Endothelial cell of umbilical vein (primary cell): ENCODE data around the gene ENTPD1. TPM values are rescaled to one million over a fixed set of nuclear protein-coding genes. Genes with fewer than 3 reads are reported as not detected.

Source experiments
- BruUV-seq: library from RNA; stranded (reverse); fragments of 400-500 nt; replicated peaks from 2 replicates; lab custom pipeline; 2021; lab: Mats Ljungman, UMichigan
- CTCF ChIA-PET: fragments of 300-600, 350-600 bp; sonication (Branson Sonifier 250); formaldehyde crosslinking; loops from one replicate; lab custom pipeline; 2021; ENCODE audit warnings: antibody characterized with exemption, inconsistent platforms; lab: Charles Lee
- POLR2A ChIA-PET: fragments of 300-600, 350-600 bp; sonication (Branson Sonifier 250); formaldehyde crosslinking; loops from one replicate; lab custom pipeline; 2021; ENCODE audit warnings: antibody characterized with exemption, inconsistent platforms; lab: Charles Lee
- DNase-seq: peaks from one replicate; pipeline ENCODE4 v3.0.0-alpha.2; 2011; ENCODE audit warnings: low read depth, low spot score
- FAIRE-seq: peaks from 2 replicates; lab custom pipeline; 2011; peaks lifted over from hg19 to GRCh38; lab: Jason Lieb, UNC
- H2AFZ ChIP-seq: 2 replicates; pipeline ENCODE4 v1.6.0; 2012; ENCODE audit warnings: low read depth, low read length, control low read depth, inconsistent platforms
- H3K27ac ChIP-seq: 2 replicates; pipeline ENCODE4 v1.5.1; 2011; ENCODE audit warnings: low read depth, mild to moderate bottlenecking, control low read depth, low read length, moderate library complexity; ENCODE audit not compliant: insufficient read depth
- H3K27me3 ChIP-seq, 2 experiments: 2 replicates each; pipeline versions ENCODE4 v1.6.0 to v1.6.1; 2011; ENCODE audit warnings: low read length in 2 of 2, mixed read lengths in 1 of 2; ENCODE audit not compliant: control insufficient read depth in 2 of 2, insufficient read depth in 2 of 2
- H3K36me3 ChIP-seq, 2 experiments: 2 replicates in 1 of 2; 3 replicates in 1 of 2; pipeline ENCODE4 v1.5.1; 2011; ENCODE audit warnings: low read length in 2 of 2, mild to moderate bottlenecking in 1 of 2, moderate library complexity in 1 of 2; ENCODE audit not compliant: control insufficient read depth in 2 of 2, insufficient read depth in 2 of 2; ENCODE audit errors: extremely low read depth in 1 of 2
- H3K4me1 ChIP-seq: 3 replicates; pipeline ENCODE4 v1.5.1; 2011; ENCODE audit warnings: mild to moderate bottlenecking, low read length; ENCODE audit not compliant: control insufficient read depth, insufficient read depth; ENCODE audit errors: extremely low read depth
- H3K4me2 ChIP-seq: 2 replicates; pipeline ENCODE4 v1.6.1; 2011; ENCODE audit warnings: low read length, control low read depth, mixed read lengths; ENCODE audit not compliant: insufficient read depth
- H3K4me3 ChIP-seq, 3 experiments: fragments of 200-600 bp in 1 of 3; sonication (generic), shearing (Covaris generic) in 1 of 3; replicated peaks in 1 of 3; 2 replicates each; pipeline ENCODE4 v1.5.1; 2011 to 2016; ENCODE audit warnings: control low read depth in 3 of 3, low read length in 3 of 3, mild to moderate bottlenecking in 2 of 3, inconsistent platforms in 1 of 3, low read depth in 1 of 3, moderate library complexity in 1 of 3; ENCODE audit not compliant: insufficient read depth in 1 of 3
- H3K79me2 ChIP-seq: 2 replicates; pipeline ENCODE4 v1.6.0; 2012; ENCODE audit warnings: low read length, inconsistent platforms; ENCODE audit not compliant: control insufficient read depth, insufficient read depth
- H3K9ac ChIP-seq: replicated peaks from 2 replicates; pipeline ENCODE3; 2011; ENCODE audit warnings: low read length, control low read depth; ENCODE audit not compliant: insufficient read depth; ENCODE audit errors: extremely low read depth
- H3K9me1 ChIP-seq: replicated peaks from 3 replicates; pipeline ENCODE4 v1.6.0; 2011; ENCODE audit warnings: mild to moderate bottlenecking, low read length; ENCODE audit not compliant: control insufficient read depth, insufficient read depth; ENCODE audit errors: extremely low read depth
- H3K9me3 ChIP-seq: replicated peaks from 2 replicates; pipeline ENCODE4 v1.5.1; 2012; ENCODE audit warnings: low read length, inconsistent platforms; ENCODE audit not compliant: control insufficient read depth, insufficient read depth
- H4K20me1 ChIP-seq: replicated peaks from 2 replicates; pipeline ENCODE3; 2011; ENCODE audit warnings: mild to moderate bottlenecking, low read length; ENCODE audit not compliant: control insufficient read depth, insufficient read depth; ENCODE audit errors: extremely low read depth
- EZH2 ChIP-seq: IDR thresholded peaks from 2 replicates; pipeline ENCODE4 v1.6.1; 2012; ENCODE audit warnings: borderline replicate concordance, low read depth, mild to moderate bottlenecking, moderate library complexity, low read length, inconsistent platforms; ENCODE audit not compliant: severe bottlenecking
- FOS ChIP-seq: IDR thresholded peaks from 2 replicates; pipeline ENCODE4 v1.6.1; 2011; ENCODE audit warnings: mild to moderate bottlenecking, low read length, moderate library complexity, borderline replicate concordance; ENCODE audit not compliant: insufficient read depth
- GATA2 ChIP-seq: IDR thresholded peaks from 2 replicates; pipeline ENCODE4 v1.7.0; 2011; ENCODE audit warnings: low read depth, mild to moderate bottlenecking, moderate library complexity, mixed read lengths, low read length; ENCODE audit not compliant: insufficient read length, insufficient read depth
- JUN ChIP-seq: IDR thresholded peaks from 2 replicates; pipeline ENCODE4 v1.6.1; 2011; ENCODE audit warnings: borderline replicate concordance, low read depth; ENCODE audit not compliant: insufficient read length, insufficient read depth
- MAX ChIP-seq: IDR thresholded peaks from 2 replicates; pipeline ENCODE4 v1.6.1; 2011; ENCODE audit not compliant: insufficient read depth, insufficient read length
- MYC ChIP-seq: IDR thresholded peaks from one replicate; pipeline ENCODE4 v1.6.1; 2011; ENCODE audit warnings: mild to moderate bottlenecking, low read depth, low read length
- POLR2A ChIP-seq: IDR thresholded peaks from 2 replicates; pipeline ENCODE4 v1.6.1; 2012; ENCODE audit warnings: low read depth, mild to moderate bottlenecking, control low read depth, low read length
- POLR2AphosphoS5 ChIP-seq: IDR thresholded peaks from 2 replicates; pipeline ENCODE4 v1.6.1; 2012; ENCODE audit warnings: low read depth, mild to moderate bottlenecking, control low read depth, low read length, moderate library complexity; ENCODE audit not compliant: insufficient read depth
- dilution Hi-C: fragments of 300-500 bp; cut with MboI; formaldehyde crosslinking; loops from one replicate; pipeline ENCODE4 v1.15.0; 2019; ENCODE audit warnings: low sequenced_read_pairs; ENCODE audit not compliant: extremely low pct_ligation_motif_present
- intact Hi-C: fragments of 100-400 bp; cut with micrococcal nuclease; formaldehyde crosslinking; loops from one replicate; pipeline ENCODE4 v1.10.0; 2022
- polyA plus RNA-seq, 4 experiments: library from polyadenylated mRNA; depleted of rRNA in 3 of 4; stranded (reverse) in 3 of 4; unstranded in 1 of 4; fragments of >200 nt; gene quantifications; 2 replicates each; pipeline versions ENCODE4 v1.2.1 to v1.2.3, GENCODE V29; 2011 to 2012; ENCODE audit warnings: missing spikeins in 1 of 4
- total RNA-seq: library from RNA; stranded (reverse); gene quantifications from 2 replicates; pipeline ENCODE4 v1.2.3, GENCODE V29; 2021
- TF ChIP-seq, protein P1 (sequence below), 2 donors: IDR thresholded peaks; 1 replicate in 1 of 2; 2 replicates in 1 of 2; pipeline ENCODE4 v1.5.1; 2011; ENCODE audit warnings: low read length in 2 of 2, mild to moderate bottlenecking in 2 of 2, moderate library complexity in 2 of 2, control low read depth in 1 of 2, inconsistent platforms in 1 of 2, low read depth in 1 of 2; ENCODE audit not compliant: insufficient read depth in 1 of 2; ENCODE audit errors: extremely low read depth in 1 of 2

Gene ENTPD1
- total and polyA plus RNA-seq, 2 donors (not counting 3 experiments of a cell fraction or from before 2014, with no cell fraction given), result 10.2 to 23.0 TPM

- DNase-seq (no peak), FAIRE-seq (no peak)
- TF ChIP-seq MAX (no peak), JUN (no peak), POLR2A (no peak), POLR2AphosphoS5 (no peak), EZH2 (no peak), GATA2 (no peak), MYC (no peak), FOS (no peak)
- TF ChIP-seq, protein P1, sequence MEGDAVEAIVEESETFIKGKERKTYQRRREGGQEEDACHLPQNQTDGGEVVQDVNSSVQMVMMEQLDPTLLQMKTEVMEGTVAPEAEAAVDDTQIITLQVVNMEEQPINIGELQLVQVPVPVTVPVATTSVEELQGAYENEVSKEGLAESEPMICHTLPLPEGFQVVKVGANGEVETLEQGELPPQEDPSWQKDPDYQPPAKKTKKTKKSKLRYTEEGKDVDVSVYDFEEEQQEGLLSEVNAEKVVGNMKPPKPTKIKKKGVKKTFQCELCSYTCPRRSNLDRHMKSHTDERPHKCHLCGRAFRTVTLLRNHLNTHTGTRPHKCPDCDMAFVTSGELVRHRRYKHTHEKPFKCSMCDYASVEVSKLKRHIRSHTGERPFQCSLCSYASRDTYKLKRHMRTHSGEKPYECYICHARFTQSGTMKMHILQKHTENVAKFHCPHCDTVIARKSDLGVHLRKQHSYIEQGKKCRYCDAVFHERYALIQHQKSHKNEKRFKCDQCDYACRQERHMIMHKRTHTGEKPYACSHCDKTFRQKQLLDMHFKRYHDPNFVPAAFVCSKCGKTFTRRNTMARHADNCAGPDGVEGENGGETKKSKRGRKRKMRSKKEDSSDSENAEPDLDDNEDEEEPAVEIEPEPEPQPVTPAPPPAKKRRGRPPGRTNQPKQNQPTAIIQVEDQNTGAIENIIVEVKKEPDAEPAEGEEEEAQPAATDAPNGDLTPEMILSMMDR (IDR thresholded peaks at IDR 0.05; ENCODE audit: extremely low read depth in 1 of 2, insufficient read depth in 1 of 2, low read depth in 1 of 2, low read length in 2 of 2), result no peak
- POLR2A ChIA-PET, result no interaction called here
- Histone ChIP-seq H3K9me3 (no peaks in the 10 kb centered on the region), H4K20me1 (no peaks in the 10 kb centered on the region), H3K4me1 (no peaks in the 10 kb centered on the region), H3K27me3 (no peaks in the 10 kb centered on the region), H3K9me1 (no peaks in the 10 kb centered on the region), H3K4me2 (no peak overlapping the region), H2AFZ (no peak overlapping the region), H3K9ac (no peak overlapping the region), H3K79me2 (no peaks in the 10 kb centered on the region), H3K4me3 (no peak overlapping the region), H3K27ac (no peak overlapping the region), H3K36me3 (no peaks in the 10 kb centered on the region)
- CTCF ChIA-PET, result interaction anchor here (0.9 to 19.3 kb wide), 4 partner anchors 18 to 141 kb away, joined by 3 to 758 read pairs (median 6); partner anchors contain the start of gene TCTN3
- no TSS peak for BruUV-seq
- intact Hi-C loops (no loop called here), dilution Hi-C loops (no loop called here)
Observed at GRCh38 chr10:95835911-95836310, 79.9 kb downstream of the ENTPD1 start.
